AG09309 (cell line): ENCODE results near the gene MCC.

Source experiments
- DNase-seq: peaks from one replicate; pipeline ENCODE4 v3.0.0-alpha.2; 2010; ENCODE audit warnings: low read depth
- H3K4me3 ChIP-seq: 2 replicates; pipeline ENCODE4 v1.5.1; 2011; ENCODE audit warnings: mild to moderate bottlenecking, low read depth, low read length, moderate library complexity; ENCODE audit not compliant: control insufficient read depth
- CTCF ChIP-seq: IDR thresholded peaks from 2 replicates; pipeline ENCODE4 v1.5.1; 2011; ENCODE audit warnings: mild to moderate bottlenecking, low read depth, low read length, inconsistent platforms; ENCODE audit not compliant: insufficient read depth, control insufficient read depth; ENCODE audit errors: missing control alignments

MCC gene

GRCh38 chr5:113387844-113388243 lies 100.4 kb downstream of the MCC start:
- DNase-seq, result no peak
- H3K4me3 ChIP-seq, result no peak overlapping the region
- TF ChIP-seq CTCF, result no peak

GRCh38 chr5:113384782-113385285 lies 103.4 kb downstream of the MCC start:
- H3K4me3 ChIP-seq, result no peak overlapping the region
- no peak for TF ChIP-seq CTCF
- no peak for DNase-seq

- TF ChIP-seq CTCF, result no peak
- no peak for DNase-seq
- no peak overlapping the region for H3K4me3 ChIP-seq
Measured at GRCh38 chr5:113382731-113383130, 105.5 kb downstream of the MCC start.

GRCh38 chr5:113381791-113382190 lies 106.5 kb downstream of the MCC start:
- no peak overlapping the region for H3K4me3 ChIP-seq
- no peak for DNase-seq
- no peak for TF ChIP-seq CTCF

- H3K4me3 ChIP-seq, result no peak overlapping the region
- no peak for TF ChIP-seq CTCF
- no peak for DNase-seq
Measured at GRCh38 chr5:113380807-113381326, 107.4 kb downstream of the MCC start.

GRCh38 chr5:113379936-113380806 lies 108.1 kb downstream of the MCC start:
- TF ChIP-seq CTCF, result no peak
- H3K4me3 ChIP-seq, result no peak overlapping the region
- no peak for DNase-seq
